ENCODE measurements around the gene CALN1.

CALN1 gene

GRCh38 chr7:72217151-72217550 is 195.0 kb downstream of the CALN1 start:
- TF ChIP-seq SIN3A (IDR thresholded peaks at IDR 0.05; ENCODE audit: borderline replicate concordance, insufficient read depth, low read length) (no peak), POLR2AphosphoS5 (IDR thresholded peaks at IDR 0.05; ENCODE audit: low read depth, low read length) (no peak), REST (IDR thresholded peaks at IDR 0.05; ENCODE audit: insufficient read depth in 1 of 2, low read depth in 2 of 2, low read length in 2 of 2) (no peak), FOXP2 (optimal IDR thresholded peaks at IDR 0.05; ENCODE audit: borderline replicate concordance, extremely low read depth, extremely low read length, insufficient read depth) (no peak), TAF1 (IDR thresholded peaks at IDR 0.05; ENCODE audit: borderline replicate concordance, insufficient read depth, low read length) (no peak)

DNA sequence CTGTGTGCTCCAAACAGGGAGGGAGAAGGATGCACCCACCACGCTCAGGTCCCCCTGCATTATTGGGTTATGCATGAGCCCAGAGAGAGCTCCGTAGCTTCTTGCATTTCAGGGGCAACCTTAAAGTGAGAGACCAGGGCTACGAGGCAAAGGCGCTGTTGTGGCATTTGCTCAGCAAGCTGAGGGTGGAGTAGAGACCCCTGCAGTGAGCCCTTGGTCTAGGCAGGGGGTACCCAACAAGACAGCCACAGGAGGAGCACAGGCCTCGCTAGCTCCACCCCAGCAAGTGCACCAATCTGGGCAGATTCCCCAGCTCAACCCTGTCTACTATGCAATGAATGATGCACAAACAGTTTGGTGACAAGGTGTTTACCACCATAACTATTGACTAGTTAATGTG is 198.4 kb downstream of the CALN1 start:
- TF ChIP-seq REST (IDR thresholded peaks at IDR 0.05; ENCODE audit: insufficient read depth in 1 of 2, low read depth in 2 of 2, low read length in 2 of 2), result no peak
- no peak for TF ChIP-seq TAF1 (IDR thresholded peaks at IDR 0.05; ENCODE audit: borderline replicate concordance, insufficient read depth, low read length)
- no peak for TF ChIP-seq SIN3A (IDR thresholded peaks at IDR 0.05; ENCODE audit: borderline replicate concordance, insufficient read depth, low read length)
- no peak for TF ChIP-seq POLR2AphosphoS5 (IDR thresholded peaks at IDR 0.05; ENCODE audit: low read depth, low read length)
- TF ChIP-seq FOXP2 (optimal IDR thresholded peaks at IDR 0.05; ENCODE audit: borderline replicate concordance, extremely low read depth, extremely low read length, insufficient read depth), result no peak

- no peak for TF ChIP-seq FOXP2 (optimal IDR thresholded peaks at IDR 0.05; ENCODE audit: borderline replicate concordance, extremely low read depth, extremely low read length, insufficient read depth)
- no peak for TF ChIP-seq SIN3A (IDR thresholded peaks at IDR 0.05; ENCODE audit: borderline replicate concordance, insufficient read depth, low read length)
- TF ChIP-seq TAF1 (IDR thresholded peaks at IDR 0.05; ENCODE audit: borderline replicate concordance, insufficient read depth, low read length), result no peak
- no peak for TF ChIP-seq POLR2AphosphoS5 (IDR thresholded peaks at IDR 0.05; ENCODE audit: low read depth, low read length)
- no peak for TF ChIP-seq REST (IDR thresholded peaks at IDR 0.05; ENCODE audit: insufficient read depth in 1 of 2, low read depth in 2 of 2, low read length in 2 of 2)
Measured at GRCh38 chr7:72213081-72213480, 199.1 kb downstream of the CALN1 start.

DNA sequence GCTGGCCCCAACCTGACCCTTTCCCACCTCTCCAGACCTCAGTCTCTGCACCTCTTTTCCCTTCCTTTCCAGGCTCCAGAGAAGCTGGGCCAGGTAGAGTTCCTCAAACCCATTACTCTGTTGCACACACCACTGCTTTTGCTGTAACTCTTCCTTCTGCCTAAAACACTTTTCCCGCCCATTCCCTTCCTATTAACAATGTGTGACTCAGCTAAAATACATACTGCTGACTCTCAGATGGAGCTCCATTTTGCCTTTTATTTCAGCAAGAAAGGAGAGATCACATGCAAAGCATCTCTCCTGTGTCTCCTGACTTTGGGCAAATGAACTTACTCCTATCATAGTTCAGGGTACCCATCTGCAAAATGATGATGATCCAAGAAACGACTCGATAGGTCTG is 201.0 kb downstream of the CALN1 start:
- TF ChIP-seq TAF1 (IDR thresholded peaks at IDR 0.05; ENCODE audit: borderline replicate concordance, insufficient read depth, low read length) (no peak), SIN3A (IDR thresholded peaks at IDR 0.05; ENCODE audit: borderline replicate concordance, insufficient read depth, low read length) (no peak), REST (IDR thresholded peaks at IDR 0.05; ENCODE audit: insufficient read depth in 1 of 2, low read depth in 2 of 2, low read length in 2 of 2) (no peak), POLR2AphosphoS5 (IDR thresholded peaks at IDR 0.05; ENCODE audit: low read depth, low read length) (no peak), FOXP2 (optimal IDR thresholded peaks at IDR 0.05; ENCODE audit: borderline replicate concordance, extremely low read depth, extremely low read length, insufficient read depth) (no peak)

- TF ChIP-seq REST (IDR thresholded peaks at IDR 0.05; ENCODE audit: insufficient read depth in 1 of 2, low read depth in 2 of 2, low read length in 2 of 2) (no peak), POLR2AphosphoS5 (IDR thresholded peaks at IDR 0.05; ENCODE audit: low read depth, low read length) (no peak), SIN3A (IDR thresholded peaks at IDR 0.05; ENCODE audit: borderline replicate concordance, insufficient read depth, low read length) (no peak), FOXP2 (optimal IDR thresholded peaks at IDR 0.05; ENCODE audit: borderline replicate concordance, extremely low read depth, extremely low read length, insufficient read depth) (no peak), TAF1 (IDR thresholded peaks at IDR 0.05; ENCODE audit: borderline replicate concordance, insufficient read depth, low read length) (no peak)
Measured at GRCh38 chr7:72196176-72196575, 216.0 kb downstream of the CALN1 start.
